HG02840 (cell line): ENCODE measurements around the gene ZNF853.
A peak's percentile ranks its signal among the peaks of the same experiment; 100 is the strongest.
"Not testable (repeated sequence)": the region's sequence is repeated elsewhere in the genome, so short reads cannot be mapped to it uniquely, and the experiment has no call there.

ENCODE experiments used
- ATAC-seq: cut with Tn5 transposase; IDR thresholded peaks from one replicate; pipeline ENCODE4 v1.9.1; 2021; ENCODE audit warnings: mild to moderate bottlenecking, moderate library complexity, moderate number of reproducible peaks; ENCODE audit not compliant: unreplicated experiment, low FRiP score

The ZNF853 gene

GRCh38 chr7:6634021-6634420 is 18.6 kb downstream of the ZNF853 start:
- no peak for ATAC-seq

- ATAC-seq = not testable (repeated sequence)
These were observed 19.6 kb downstream of the ZNF853 start for GRCh38 chr7:6634971-6635370.

- peak; percentile 58 for ATAC-seq
These were observed 21.5 kb downstream of the ZNF853 start, which contains the start of gene ZNF316 for GRCh38 chr7:6636741-6637543. Gene ZNF316 (plus strand): TSS chr7:6637318. CDS start chr7:6642410, 5,092 bp downstream.

GRCh38 chr7:6637544-6638229 is 22.3 kb downstream of the ZNF853 start:
- ATAC-seq = peak; percentile 78

- no peak for ATAC-seq
These were observed 23.6 kb downstream of the ZNF853 start for GRCh38 chr7:6639032-6639431.

- no peak for ATAC-seq
These were observed 24.2 kb downstream of the ZNF853 start for GRCh38 chr7:6639627-6640026.

- ATAC-seq = no peak
These were observed 24.9 kb downstream of the ZNF853 start for GRCh38 chr7:6640246-6640721.

- no peak for ATAC-seq
These were observed 26.1 kb downstream of the ZNF853 start for GRCh38 chr7:6641305-6642035.

GRCh38 chr7:6642239-6642839 is 26.9 kb downstream of the ZNF853 start:
- ATAC-seq = no peak

- no peak for ATAC-seq
These were observed 27.6 kb downstream of the ZNF853 start for GRCh38 chr7:6642861-6643640.

GRCh38 chr7:6643915-6644625 is 28.7 kb downstream of the ZNF853 start:
- ATAC-seq = no peak

- ATAC-seq = no peak
These were observed 29.3 kb downstream of the ZNF853 start for GRCh38 chr7:6644728-6645127.

GRCh38 chr7:6646465-6646864 is 31.1 kb downstream of the ZNF853 start:
- no peak for ATAC-seq

GRCh38 chr7:6647080-6647479 is 31.7 kb downstream of the ZNF853 start:
- ATAC-seq = no peak

GRCh38 chr7:6647541-6647940 is 32.1 kb downstream of the ZNF853 start:
- ATAC-seq = no peak

GRCh38 chr7:6648066-6648814 is 32.8 kb downstream of the ZNF853 start:
- no peak for ATAC-seq

- ATAC-seq = no peak
These were observed 33.4 kb downstream of the ZNF853 start for GRCh38 chr7:6648815-6649104.

GRCh38 chr7:6649241-6649961 is 34.0 kb downstream of the ZNF853 start:
- ATAC-seq = no peak
